ENCODE data around the gene CRISPLD2. TPM values are rescaled to one million over a fixed set of nuclear protein-coding genes. Genes with fewer than 3 reads are reported as not detected.

CRISPLD2 gene
- total RNA-seq, 1 donor from 2014 or later = 3.3 TPM

DNA sequence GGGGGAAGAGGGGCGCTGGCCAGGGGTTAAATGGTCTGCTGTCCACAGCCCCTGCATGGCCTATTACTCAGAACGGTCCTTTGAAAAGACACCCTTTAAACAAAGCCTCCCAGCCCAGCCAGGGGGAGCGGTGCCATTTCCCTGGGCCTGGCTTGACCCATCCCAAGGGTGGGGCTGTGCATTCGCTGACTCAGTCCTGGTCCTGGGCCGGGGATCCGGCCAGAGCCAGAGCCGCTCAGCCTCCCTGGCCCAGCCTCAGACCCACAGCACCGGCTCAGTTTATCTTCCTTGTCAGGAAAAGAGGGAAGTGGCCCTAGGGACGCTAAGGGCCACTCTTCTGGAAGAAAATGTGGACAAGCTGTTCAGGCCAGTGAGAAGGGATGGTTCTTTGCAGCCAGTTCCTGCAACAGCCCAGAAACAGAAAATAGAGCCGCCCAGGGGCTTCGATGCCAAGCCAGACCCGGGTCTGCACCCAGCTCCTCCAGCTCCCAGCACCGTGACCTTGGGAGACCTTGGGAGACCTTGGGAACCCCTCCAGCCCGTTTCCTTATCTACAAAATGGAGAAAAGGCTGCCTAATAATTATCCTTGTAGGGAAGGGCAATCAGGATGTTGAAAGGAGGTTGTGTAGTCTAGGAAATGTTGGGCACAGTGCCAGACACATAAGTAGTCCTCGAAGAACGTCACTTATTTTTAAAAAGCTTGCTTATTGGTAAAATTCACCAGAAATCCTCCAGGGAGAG is 109.1 kb downstream of the CRISPLD2 start:
- Mint-ChIP-seq H3K4me1 (ENCODE audit: unreplicated experiment) (peaks cover 22% of the 10 kb centered on the region), H3K9me3 (ENCODE audit: unreplicated experiment) (no peaks in the 10 kb centered on the region), H3K27ac (ENCODE audit: unreplicated experiment) (no peak overlapping the region), H3K4me3 (ENCODE audit: unreplicated experiment) (no peak overlapping the region), H3K36me3 (ENCODE audit: unreplicated experiment) (no peaks in the 10 kb centered on the region), H3K27me3 (ENCODE audit: unreplicated experiment) (no peaks in the 10 kb centered on the region)
- TF ChIP-seq, protein P1, sequence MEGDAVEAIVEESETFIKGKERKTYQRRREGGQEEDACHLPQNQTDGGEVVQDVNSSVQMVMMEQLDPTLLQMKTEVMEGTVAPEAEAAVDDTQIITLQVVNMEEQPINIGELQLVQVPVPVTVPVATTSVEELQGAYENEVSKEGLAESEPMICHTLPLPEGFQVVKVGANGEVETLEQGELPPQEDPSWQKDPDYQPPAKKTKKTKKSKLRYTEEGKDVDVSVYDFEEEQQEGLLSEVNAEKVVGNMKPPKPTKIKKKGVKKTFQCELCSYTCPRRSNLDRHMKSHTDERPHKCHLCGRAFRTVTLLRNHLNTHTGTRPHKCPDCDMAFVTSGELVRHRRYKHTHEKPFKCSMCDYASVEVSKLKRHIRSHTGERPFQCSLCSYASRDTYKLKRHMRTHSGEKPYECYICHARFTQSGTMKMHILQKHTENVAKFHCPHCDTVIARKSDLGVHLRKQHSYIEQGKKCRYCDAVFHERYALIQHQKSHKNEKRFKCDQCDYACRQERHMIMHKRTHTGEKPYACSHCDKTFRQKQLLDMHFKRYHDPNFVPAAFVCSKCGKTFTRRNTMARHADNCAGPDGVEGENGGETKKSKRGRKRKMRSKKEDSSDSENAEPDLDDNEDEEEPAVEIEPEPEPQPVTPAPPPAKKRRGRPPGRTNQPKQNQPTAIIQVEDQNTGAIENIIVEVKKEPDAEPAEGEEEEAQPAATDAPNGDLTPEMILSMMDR (IDR thresholded peaks at IDR 0.05) = no peak
- DNase-seq (ENCODE audit: extremely low spot score, unreplicated experiment) = no peak

- no peaks in the 10 kb centered on the region for H3K9me3 Mint-ChIP-seq (ENCODE audit: unreplicated experiment)
- no peak overlapping the region for H3K27ac Mint-ChIP-seq (ENCODE audit: unreplicated experiment)
- H3K27me3 Mint-ChIP-seq (ENCODE audit: unreplicated experiment) = no peaks in the 10 kb centered on the region
- no peak for DNase-seq (ENCODE audit: extremely low spot score, unreplicated experiment)
- no peak overlapping the region for H3K4me3 Mint-ChIP-seq (ENCODE audit: unreplicated experiment)
- H3K36me3 Mint-ChIP-seq (ENCODE audit: unreplicated experiment) = no peaks in the 10 kb centered on the region
- TF ChIP-seq, protein P1 (IDR thresholded peaks at IDR 0.05) = no peak
- H3K4me1 Mint-ChIP-seq (ENCODE audit: unreplicated experiment) = peaks cover 26% of the 10 kb centered on the region
Measured at GRCh38 chr16:84929421-84930297, 109.9 kb downstream of the CRISPLD2 start.

GRCh38 chr16:84930298-84931106 is 110.7 kb downstream of the CRISPLD2 start:
- no peaks in the 10 kb centered on the region for H3K36me3 Mint-ChIP-seq (ENCODE audit: unreplicated experiment)
- H3K4me3 Mint-ChIP-seq (ENCODE audit: unreplicated experiment) = no peak overlapping the region
- no peak overlapping the region for H3K27ac Mint-ChIP-seq (ENCODE audit: unreplicated experiment)
- H3K4me1 Mint-ChIP-seq (ENCODE audit: unreplicated experiment) = peaks cover 21% of the 10 kb centered on the region
- no peaks in the 10 kb centered on the region for H3K27me3 Mint-ChIP-seq (ENCODE audit: unreplicated experiment)
- no peaks in the 10 kb centered on the region for H3K9me3 Mint-ChIP-seq (ENCODE audit: unreplicated experiment)
- TF ChIP-seq, protein P1 (IDR thresholded peaks at IDR 0.05) = no peak
- no peak for DNase-seq (ENCODE audit: extremely low spot score, unreplicated experiment)

- TF ChIP-seq, protein P1 (IDR thresholded peaks at IDR 0.05) = no peak
- Mint-ChIP-seq H3K9me3 (ENCODE audit: unreplicated experiment) (no peaks in the 10 kb centered on the region), H3K27ac (ENCODE audit: unreplicated experiment) (no peak overlapping the region), H3K4me3 (ENCODE audit: unreplicated experiment) (no peak overlapping the region), H3K4me1 (ENCODE audit: unreplicated experiment) (peaks cover 21% of the 10 kb centered on the region), H3K27me3 (ENCODE audit: unreplicated experiment) (no peaks in the 10 kb centered on the region), H3K36me3 (ENCODE audit: unreplicated experiment) (no peaks in the 10 kb centered on the region)
- no peak for DNase-seq (ENCODE audit: extremely low spot score, unreplicated experiment)
Measured at GRCh38 chr16:84931107-84931494, 111.3 kb downstream of the CRISPLD2 start.

Data from osteocyte (in vitro differentiated cells).